NCI-H82 treated with DMSO at 0.1 percent for 48 hours (cell line): ENCODE measurements around the gene AHNAK.
"Not testable (repeated sequence)": the region's sequence is repeated elsewhere in the genome, so short reads cannot be mapped to it uniquely, and the experiment has no call there.

Experiments used
- DNase-seq: peaks from one replicate; lab custom pipeline; 2025; ENCODE audit not compliant: unreplicated experiment; lab: John Stamatoyannopoulos, UW

AHNAK gene, protein sequence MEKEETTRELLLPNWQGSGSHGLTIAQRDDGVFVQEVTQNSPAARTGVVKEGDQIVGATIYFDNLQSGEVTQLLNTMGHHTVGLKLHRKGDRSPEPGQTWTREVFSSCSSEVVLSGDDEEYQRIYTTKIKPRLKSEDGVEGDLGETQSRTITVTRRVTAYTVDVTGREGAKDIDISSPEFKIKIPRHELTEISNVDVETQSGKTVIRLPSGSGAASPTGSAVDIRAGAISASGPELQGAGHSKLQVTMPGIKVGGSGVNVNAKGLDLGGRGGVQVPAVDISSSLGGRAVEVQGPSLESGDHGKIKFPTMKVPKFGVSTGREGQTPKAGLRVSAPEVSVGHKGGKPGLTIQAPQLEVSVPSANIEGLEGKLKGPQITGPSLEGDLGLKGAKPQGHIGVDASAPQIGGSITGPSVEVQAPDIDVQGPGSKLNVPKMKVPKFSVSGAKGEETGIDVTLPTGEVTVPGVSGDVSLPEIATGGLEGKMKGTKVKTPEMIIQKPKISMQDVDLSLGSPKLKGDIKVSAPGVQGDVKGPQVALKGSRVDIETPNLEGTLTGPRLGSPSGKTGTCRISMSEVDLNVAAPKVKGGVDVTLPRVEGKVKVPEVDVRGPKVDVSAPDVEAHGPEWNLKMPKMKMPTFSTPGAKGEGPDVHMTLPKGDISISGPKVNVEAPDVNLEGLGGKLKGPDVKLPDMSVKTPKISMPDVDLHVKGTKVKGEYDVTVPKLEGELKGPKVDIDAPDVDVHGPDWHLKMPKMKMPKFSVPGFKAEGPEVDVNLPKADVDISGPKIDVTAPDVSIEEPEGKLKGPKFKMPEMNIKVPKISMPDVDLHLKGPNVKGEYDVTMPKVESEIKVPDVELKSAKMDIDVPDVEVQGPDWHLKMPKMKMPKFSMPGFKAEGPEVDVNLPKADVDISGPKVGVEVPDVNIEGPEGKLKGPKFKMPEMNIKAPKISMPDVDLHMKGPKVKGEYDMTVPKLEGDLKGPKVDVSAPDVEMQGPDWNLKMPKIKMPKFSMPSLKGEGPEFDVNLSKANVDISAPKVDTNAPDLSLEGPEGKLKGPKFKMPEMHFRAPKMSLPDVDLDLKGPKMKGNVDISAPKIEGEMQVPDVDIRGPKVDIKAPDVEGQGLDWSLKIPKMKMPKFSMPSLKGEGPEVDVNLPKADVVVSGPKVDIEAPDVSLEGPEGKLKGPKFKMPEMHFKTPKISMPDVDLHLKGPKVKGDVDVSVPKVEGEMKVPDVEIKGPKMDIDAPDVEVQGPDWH (N-terminal part only)

DNA sequence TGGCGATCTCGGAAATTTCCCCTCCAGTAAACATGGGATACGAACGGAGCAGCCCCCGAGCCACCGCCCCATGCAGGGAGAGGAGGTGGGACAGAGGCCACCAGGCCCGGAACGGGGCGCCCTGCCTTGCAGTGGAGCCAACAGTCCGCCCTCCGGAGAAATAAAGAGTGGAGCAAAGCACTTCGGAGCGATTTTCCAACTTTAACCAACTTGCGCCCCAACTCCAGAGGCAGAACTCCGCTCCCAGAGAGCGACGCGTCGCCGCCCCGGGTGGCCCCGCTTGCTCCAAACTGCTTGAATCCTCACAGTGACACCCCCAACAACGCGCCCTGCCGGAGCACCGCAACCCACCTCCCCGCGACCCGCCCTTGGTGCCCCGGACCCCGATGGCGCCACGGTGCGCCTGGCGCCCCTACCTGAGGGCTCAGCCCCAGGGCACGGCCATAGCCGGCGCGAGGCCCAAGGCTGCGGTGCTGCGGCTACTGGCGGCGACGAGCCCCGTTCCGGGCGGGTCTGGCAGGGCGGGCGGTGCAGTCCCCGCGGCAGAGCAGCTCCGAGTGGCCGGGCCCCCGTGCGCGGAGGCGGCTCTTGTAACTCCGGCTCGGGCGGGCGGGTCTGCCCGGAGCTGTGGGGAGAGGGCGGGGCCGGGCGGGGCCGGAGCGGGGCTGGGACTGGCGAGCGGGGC is at the start of gene AHNAK:
Gene AHNAK, minus strand, starts transcription at position 563 of the 685 bp plus-strand sequence. CDS start 10,708 bp downstream, outside the sequence.
- no peak for DNase-seq

DNA sequence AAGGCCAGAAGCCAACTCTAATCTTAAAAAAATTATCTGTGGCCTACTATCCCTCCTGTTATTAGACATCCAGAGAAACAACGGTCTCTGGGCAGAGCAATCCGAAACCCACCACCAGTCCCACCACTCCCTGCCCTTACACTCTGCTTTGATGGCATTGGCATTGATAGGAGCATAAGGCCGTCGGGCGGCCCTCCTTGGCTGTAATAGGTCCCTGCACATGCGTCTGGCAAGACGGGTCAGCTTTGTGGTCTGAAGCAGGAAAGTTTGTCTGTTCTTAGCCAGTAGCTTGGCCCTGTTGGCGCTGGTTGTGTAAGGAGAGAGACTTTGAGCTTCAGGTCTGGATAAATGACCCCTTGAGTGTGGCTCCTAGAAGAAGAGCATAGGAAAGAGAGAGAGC is 48.5 kb upstream of the AHNAK start:
- DNase-seq, result no peak

DNA sequence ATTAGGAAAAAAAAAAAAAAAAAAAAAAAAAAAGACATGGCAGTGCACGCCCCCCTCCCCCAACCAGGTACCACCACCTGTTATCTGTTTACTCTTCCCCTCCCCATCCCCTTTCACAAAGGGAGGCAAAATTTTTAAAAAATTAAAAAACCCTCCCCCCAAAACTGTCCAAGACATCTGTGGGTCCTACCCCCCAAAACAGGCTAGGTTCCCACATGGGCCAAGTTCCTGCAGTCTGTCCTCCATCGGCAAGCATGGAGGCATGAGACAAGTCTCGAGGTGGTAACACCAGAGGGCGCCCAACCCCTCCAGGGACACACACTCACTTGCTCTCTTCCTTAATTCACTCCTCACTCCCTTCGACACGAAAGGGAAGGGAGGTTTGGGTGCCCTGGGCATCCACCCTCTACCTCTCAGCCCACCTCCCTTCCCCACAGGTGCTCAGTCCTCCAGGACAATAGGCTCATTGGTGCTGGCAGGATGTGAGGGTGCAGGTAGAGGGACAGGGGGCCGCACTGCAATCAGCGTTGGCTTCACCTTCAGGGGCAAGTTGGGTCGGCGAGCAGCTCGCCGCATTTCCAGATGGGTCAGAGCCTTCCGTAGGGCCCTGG is 46.9 kb upstream of the AHNAK start:
- DNase-seq, result peak; percentile 46

DNA sequence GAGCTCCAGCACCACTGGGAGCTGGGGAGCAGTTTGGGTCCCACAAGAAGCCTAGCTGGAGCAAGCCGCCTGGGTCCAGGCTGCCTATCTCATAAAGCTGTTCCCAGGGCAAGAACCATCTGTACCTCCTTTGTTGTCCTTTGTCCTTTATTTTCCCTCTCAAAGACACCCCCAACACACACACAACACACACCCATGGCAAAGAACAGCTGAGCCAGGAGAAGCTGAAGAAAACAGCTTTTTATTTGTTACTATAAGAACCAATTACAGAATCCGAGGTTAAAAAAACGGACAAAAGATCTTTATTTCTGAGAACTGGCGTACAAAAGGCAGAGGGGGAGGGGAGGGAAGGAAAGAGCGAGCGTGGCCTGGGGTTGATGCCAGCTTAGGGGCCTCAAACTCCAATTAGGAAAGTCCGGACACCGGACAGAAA is 46.4 kb upstream of the AHNAK start:
- no peak for DNase-seq

DNA sequence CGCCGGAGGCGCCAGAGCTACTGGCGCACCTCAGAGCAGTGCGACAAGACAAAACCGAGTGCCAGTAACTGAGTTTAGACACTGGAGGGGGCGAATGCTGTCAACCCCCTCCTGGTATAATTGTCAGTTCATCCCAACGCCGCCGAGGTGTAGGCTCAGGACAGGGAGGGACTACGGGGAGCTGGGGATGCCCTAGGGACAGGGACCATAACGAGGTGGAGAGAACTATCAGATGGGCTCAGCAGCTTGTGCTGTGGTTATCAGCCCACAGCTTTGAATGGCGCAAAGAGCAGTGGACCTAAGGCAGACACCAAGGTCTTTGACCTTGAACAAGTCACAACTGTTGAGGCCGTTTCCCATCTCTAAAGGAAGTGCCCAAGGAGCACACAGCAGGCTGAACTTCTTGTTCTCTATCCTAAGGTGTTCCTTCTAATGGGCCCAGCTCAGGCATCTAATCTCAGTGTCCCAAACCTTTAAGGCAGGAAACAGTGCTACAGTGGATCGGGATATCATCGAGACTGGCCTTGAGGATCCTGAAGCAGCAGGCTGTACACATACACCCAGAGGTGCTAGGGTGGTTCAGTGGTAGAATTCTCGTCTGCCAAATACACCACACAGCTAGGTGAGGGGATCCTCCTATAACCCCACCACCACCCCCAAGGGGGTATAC is 45.7 kb upstream of the AHNAK start:
- no peak for DNase-seq

DNA sequence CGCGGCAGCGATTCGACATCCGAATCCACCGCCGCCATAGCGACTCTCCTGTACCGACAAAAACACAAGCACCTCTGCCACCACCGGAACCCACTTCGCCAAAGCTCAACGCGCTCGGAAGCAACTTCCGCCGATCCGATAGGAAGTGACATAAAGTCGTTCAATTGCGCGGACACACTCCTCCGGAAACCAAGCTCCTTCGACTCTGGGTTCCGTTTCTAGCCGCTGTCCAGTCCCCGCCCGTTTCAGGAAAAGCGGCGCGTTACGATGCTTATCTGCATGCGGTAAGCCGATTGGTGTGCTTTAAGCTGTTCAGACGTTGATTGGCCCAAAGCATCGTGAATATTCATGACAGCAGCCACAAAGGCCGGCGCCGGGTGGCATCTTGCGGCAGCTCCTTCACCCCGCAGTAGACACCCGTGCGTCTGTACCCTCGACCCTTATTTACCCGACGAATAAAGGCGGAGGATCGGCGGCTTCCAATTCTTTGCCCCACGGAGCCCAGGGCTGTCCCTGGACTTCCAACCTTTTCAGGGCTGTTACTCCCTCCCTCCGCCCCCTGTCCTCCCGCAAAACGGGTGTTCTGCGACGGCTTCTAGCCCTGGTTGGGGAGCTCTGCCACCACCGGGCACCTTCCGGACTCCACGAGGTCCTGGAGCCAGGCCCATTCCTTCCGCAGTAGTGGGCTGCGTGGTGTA is 45.0 kb upstream of the AHNAK start, which contains the start of gene TUT1:
Gene TUT1, minus strand, starts transcription at position 76 of the 698 bp plus-strand sequence. Its CDS starts 38 bp downstream, at position 38.
- peak; percentile 98 for DNase-seq

DNA sequence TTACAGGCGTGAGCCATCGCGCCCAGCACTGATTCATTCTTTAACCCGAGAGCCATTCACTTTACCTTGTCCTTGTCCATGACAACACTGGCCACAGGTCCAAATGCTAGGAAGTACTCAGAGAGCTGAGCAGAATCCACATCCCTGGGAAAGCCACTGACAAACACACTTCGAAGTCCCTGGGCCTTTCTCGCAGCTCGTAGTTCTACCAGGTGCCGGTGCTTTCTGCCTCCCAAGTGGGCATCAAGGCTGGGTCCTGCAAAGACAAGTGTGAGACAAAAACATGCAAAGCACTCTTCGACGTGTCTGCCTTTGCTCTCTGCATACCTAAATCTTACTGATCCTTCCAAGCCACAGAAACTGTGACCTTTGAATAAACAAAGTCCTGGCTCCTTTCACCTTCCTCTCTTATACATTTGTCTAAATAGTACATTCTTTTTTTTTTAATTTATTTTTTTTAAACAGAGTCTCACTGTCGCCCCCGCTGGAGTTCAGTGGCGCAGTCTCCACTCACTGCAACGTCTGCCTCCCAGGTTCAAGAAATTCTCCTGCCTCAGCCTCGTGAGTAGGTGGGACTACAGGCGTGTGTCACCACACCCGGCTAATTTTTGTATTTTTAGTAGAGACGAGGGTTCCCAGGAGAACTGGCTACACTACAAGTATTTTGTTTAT is 42.5 kb upstream of the AHNAK start:
- no peak for DNase-seq

DNA sequence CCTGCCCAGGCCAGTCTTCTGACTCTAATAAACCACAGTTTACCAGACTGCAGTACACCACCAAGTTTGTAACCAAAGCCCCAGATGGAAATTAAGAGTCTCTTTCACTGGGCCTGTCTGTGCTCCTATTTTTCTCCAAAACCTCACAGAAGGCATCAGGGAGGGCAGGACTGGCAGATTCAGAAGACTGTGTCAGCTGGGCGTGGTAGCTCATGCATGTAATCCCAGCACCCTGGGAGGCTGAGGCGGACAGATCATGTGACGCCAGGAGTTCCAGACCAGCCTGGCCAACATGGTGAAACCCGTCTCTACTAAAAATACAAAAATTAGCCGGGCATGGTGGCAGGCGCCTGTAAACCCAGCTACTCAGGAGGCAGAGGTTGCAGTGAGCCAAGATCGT is 38.8 kb upstream of the AHNAK start:
- DNase-seq, result not testable (repeated sequence)

DNA sequence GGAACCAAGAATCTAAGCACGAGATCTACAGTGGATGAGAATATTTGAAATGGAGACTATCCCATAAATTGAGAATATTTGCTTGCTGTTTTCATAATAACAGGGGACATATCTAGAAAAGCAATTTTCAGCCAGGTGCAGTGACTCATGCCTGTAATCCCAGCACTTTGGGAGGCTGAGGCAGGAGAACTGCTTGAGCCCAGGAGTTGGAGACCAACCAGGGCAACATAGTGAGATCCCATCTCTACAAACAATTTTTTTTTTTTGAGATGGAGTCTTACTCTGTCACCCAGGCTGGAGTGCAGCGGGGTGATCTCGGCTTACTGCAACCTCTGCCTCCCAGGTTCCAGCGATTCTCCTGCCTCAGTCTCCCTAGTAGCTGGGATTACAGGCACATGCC is 35.1 kb upstream of the AHNAK start:
- DNase-seq, result not testable (repeated sequence)

DNA sequence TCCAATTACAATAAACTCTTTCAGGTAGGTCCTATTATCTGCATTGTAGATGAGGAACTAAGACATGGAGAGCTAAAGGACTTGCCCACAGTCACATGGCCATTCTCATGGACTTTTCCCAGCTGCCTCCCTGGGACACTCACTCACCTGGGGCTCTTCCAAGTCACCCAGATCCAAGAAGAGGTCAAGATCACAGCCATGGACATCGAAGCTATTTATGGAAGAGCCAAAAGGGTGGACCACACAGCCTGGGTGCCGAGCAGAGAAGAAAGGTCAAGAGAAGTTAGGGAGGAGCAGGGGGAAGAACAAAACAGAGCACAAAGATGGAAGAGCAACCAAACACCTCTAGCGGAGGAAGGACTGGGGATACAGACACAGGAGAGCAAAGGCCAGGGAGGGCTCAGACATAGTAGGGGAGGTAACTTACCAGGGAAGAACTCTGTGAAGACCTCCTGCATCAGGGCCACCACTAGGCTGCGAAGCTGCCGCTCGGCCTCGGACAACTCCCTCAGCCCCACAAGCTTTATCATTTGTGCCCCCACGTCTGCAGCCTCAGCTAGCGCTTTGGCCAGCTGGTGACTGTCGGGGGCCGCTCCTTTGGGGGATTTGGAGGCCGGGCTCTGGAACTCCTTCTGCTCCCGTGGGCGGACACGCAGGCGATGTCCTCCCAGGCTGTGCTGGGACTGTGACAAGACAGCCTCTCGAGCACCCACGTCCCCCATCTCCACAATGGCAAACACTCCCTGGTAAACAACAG is 34.5 kb upstream of the AHNAK start:
- DNase-seq, result no peak

DNA sequence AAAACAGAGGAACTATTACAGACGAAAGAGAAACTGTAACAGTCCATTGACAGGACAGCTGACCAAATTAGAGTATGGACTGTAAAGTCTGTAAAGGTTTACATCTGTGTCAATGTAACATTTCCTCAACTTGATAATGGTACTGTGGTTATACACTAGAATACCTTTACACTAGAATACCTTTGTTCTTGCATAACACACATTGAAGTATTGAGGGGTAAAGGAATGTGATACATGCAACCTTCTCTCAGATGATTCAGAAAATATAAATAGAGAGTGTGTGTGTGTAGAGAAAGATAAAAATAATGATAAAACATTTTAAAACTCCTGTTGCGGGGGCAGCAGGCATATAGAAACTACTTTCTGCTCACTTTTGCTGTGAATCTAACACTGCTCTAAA is 32.6 kb upstream of the AHNAK start:
- DNase-seq, result no peak

DNA sequence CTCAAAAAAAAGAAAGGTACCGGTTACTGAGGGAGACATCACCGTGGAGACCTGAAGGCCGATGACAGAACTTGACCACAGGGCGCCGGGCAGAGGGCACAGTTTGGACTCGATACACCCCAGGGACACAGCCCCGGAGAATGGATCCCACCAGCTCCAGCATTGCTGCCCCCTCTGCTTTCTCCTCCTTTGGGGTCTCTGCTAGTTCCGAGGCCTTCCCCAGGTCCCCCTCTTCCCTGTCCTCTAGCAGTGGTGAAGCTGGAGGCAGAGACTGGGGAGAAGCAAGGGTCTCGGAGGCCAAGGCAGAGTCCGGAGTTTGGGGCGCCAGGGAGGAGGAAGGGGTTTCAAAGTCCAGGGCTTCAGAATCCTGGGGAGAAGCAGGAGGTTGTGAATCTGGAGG is 31.9 kb upstream of the AHNAK start:
- DNase-seq, result no peak

DNA sequence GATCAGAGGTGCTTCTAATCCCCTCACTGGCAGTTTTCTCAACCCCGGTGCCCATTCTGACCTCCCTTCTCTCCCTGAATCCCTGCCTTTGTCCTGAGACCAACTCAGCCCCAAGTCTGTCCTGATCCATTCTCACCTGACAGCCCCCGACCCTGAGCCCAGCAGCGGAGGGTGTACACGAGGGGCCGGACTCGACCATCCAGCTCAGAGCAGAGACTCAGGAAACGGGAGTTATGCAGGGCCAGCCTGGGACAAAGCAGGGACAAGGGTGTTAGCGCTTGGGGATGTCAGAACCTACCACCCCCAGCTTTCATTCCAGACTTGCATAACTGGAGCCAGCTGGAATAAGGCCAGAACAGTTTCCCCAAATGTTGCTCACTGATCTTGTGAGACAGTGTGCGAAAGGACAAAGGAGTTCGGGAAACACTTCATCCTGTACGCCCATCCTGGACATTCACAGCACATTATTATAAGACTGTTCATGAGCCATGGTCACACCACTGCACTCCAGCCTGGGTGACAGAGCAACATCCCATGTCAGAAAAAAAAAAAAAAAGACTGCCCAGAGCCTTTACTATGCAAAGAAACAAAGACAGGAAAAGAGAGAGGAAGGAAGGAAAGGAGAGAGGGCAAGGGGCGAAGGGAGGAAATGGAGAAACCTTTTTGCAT is 30.6 kb upstream of the AHNAK start:
- DNase-seq, result no peak

DNA sequence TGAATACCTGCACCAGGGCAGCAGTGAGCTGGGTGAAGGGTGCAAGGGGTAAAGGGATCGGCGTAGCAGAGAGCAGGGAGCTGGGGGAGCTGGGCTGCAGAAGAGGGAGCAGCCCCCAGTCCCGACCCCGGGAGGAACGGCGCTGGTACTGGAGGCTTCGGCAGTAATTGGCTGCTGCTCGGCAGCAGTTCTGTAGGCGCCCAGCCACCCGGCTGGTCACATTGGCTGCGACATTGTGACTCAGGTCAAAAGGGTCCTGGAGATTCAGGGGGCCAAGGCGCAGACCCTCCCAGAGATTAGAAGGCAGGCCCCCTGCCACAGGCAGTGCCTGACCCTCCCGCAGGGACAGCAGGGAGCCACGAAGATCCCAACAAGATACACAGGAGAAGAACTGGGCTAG is 29.2 kb upstream of the AHNAK start:
- no peak for DNase-seq

DNA sequence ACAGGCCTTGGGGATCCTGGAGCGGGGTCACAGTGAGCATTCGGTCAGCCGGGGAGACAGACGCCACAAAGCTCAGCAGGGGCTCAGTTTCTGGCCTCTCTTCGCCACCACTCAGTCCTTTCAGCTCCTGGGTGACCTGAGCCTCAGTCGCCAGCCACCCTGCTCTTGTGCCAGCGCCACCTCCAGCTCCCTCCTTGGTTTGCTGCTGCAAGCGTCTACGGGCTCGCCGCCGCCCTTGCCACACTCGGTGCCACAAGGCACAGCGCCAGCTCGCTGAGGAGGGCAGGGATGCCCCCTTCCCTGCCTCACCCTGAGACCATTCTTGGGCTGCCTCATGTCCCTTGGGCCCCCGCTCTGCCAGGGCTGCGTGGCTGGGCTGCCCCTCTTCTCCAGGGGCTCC is 28.6 kb upstream of the AHNAK start:
- DNase-seq, result no peak

DNA sequence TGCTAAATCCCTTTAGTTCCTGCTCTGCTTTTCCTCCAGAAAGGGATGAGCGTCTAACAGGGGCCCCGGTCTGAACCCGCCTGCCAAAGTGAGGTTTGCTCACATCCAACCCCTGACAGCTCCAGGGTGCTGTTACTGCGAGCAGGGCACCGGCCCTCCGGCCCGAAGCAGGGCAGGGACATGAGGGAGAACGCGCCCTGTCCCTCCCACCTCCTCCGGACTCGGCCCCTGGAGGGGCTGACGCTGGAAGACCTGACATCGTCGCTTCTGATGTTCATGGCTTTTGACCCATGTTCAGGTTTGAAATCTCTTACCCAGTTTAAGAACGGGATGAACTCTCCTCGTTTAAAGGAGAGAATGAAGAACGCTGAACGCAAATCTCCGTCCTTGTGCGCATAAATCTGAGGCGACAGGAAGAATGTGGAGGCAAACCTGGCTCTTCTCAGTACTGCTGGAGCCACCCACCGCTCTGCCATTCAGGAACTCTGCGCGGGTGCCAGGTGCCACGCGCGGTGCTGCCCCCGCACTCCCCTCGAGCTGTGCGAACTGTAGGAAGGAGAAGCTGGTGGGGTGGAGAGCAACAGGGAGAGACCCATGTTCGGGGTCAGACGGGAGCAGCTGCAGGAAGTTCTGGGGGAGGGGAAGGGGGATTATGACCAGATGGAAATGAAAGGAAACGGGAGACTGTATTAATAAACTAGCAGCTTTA is 27.9 kb upstream of the AHNAK start:
- peak; percentile 62 for DNase-seq
